ENCODE measurements around the gene MMD2.

Gene MMD2

GRCh38 chr7:4871930-4872675, 86.9 kb downstream of the MMD2 start:
- FAIRE-seq (no peak), DNase-seq (ENCODE audit: low spot score) (no peak)

DNA sequence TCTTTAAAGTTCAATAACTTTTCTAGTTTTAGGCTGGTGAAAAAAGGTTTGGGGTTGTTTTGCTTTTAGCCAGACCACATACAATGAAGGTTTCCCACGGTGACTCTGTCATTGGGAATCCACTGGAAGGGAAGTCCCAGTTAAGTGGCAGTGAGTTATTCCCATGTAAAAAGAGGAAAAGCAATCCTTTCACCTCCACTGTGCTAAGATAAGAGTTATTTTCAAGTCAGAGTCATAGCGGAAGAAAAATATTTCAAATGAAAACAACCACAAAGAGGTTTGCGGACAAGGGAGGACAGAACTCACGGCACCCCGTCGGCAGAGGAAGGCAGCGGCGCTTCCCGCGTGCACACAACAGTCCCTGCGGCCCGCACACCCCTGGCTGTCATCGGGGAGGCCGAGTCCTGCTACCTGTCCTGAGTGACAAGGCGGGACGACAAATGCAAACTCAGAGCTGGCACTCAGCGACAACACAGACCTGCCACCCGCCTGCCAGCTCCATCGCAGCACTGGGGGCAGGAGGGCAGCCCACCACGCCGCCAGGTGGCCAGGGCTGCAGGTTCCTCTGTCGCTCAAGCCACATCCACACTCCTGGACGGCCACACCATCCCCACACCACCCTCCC, 87.8 kb downstream of the MMD2 start:
- DNase-seq (ENCODE audit: low spot score) (no peak), FAIRE-seq (no peak)

DNA sequence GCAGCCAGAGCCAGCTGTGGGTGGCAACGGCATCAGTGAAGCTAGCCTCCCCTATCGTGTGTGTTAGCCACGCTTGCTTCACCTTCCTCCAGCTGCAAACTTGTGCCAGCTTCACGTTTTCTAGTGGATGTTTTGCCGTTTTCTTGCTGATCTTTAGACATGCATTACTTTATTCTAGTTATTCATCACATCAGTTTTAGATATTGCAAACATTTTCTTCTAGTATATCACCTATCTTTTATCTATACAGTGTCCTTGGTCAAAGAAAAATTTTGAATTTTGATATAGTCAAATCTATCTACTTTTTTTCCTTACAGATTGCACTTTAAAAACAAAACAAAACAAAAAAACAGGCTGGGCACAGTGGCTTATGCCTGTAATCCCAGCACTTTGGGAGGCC, 90.5 kb downstream of the MMD2 start:
- no peak for FAIRE-seq
- no peak for DNase-seq (ENCODE audit: low spot score)

- DNase-seq (ENCODE audit: low spot score): no peak
- no peak for FAIRE-seq
These were observed 92.2 kb downstream of the MMD2 start for GRCh38 chr7:4866528-4867496.

GRCh38 chr7:4862156-4862555, 96.8 kb downstream of the MMD2 start:
- FAIRE-seq: no peak
- no peak for DNase-seq (ENCODE audit: low spot score)

- no peak for FAIRE-seq
- DNase-seq (ENCODE audit: low spot score): no peak
These were observed 97.3 kb downstream of the MMD2 start, which contains the start of gene PAPOLB for GRCh38 chr7:4861673-4862072. Gene PAPOLB (minus strand): TSS chr7:4862030. CDS start chr7:4861810, 220 bp downstream.

DNA sequence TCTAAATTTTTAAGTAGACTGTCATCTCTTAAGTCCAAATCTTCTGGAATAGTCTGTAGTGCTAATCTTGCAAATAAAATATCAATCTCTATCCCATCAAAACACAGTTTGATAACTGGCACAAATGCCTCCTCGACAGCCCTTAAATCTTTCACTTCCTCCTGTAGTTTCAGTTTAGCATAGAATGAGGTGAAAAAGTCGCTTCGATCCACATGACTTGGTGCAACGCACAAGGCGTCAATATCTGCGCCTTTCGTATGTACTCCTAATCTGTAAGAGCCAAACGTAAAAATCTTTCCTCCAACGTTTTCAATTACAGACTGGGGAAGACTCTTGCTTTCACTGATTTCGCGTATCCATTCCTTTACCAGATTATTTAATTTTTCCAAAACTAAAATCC, 97.8 kb downstream of the MMD2 start:
- DNase-seq (ENCODE audit: low spot score) (no peak), FAIRE-seq (no peak)

GRCh38 chr7:4857189-4857588, 101.8 kb downstream of the MMD2 start:
- DNase-seq (ENCODE audit: low spot score): no peak
- FAIRE-seq: no peak

- FAIRE-seq: no peak
- no peak for DNase-seq (ENCODE audit: low spot score)
These were observed 102.5 kb downstream of the MMD2 start for GRCh38 chr7:4856336-4857057.
